Stimulated activated CD4-positive, alpha-beta T cell treated with anti-CD3 and anti-CD28 coated beads, TNF-alpha, amount 100 ng/mL, for 4 hours (primary cell): Measurements from ENCODE around the gene MIER2.

ENCODE experiments used
- DNase-seq, 3 experiments: peaks; one replicate each; pipeline ENCODE4 v3.0.0-alpha.2; 2020; ENCODE audit warnings: low read depth in 3 of 3

The MIER2 gene

GRCh38 chr19:378706-379105 is 34.1 kb upstream of the MIER2 start:
- DNase-seq, result no peak

GRCh38 chr19:377801-378581 is 33.4 kb upstream of the MIER2 start:
- DNase-seq, result no peak

GRCh38 chr19:376111-376470 is 31.5 kb upstream of the MIER2 start:
- DNase-seq, result no peak

- DNase-seq, result no peak
Observed at GRCh38 chr19:375395-376110, 31.0 kb upstream of the MIER2 start.

GRCh38 chr19:374886-375235 is 30.3 kb upstream of the MIER2 start:
- DNase-seq, result no peak

- DNase-seq, result no peak
Observed at GRCh38 chr19:374183-374885, 29.7 kb upstream of the MIER2 start.

- no peak for DNase-seq
Observed at GRCh38 chr19:373391-374182, 29.0 kb upstream of the MIER2 start.

- DNase-seq, result no peak
Observed at GRCh38 chr19:372306-372890, 27.8 kb upstream of the MIER2 start.

- no peak for DNase-seq
Observed at GRCh38 chr19:371501-372168, 27.0 kb upstream of the MIER2 start.

GRCh38 chr19:370641-371330 is 26.2 kb upstream of the MIER2 start:
- DNase-seq, result no peak

- DNase-seq, result no peak
Observed at GRCh38 chr19:369876-370275, 25.3 kb upstream of the MIER2 start.

GRCh38 chr19:369256-369655 is 24.7 kb upstream of the MIER2 start:
- no peak for DNase-seq

- DNase-seq, result no peak
Observed at GRCh38 chr19:368630-369024, 24.0 kb upstream of the MIER2 start.

- DNase-seq, result no peak
Observed at GRCh38 chr19:367963-368629, 23.5 kb upstream of the MIER2 start.

GRCh38 chr19:367561-367960 is 23.0 kb upstream of the MIER2 start:
- no peak for DNase-seq

- DNase-seq, result no peak
Observed at GRCh38 chr19:366951-367350, 22.4 kb upstream of the MIER2 start.

GRCh38 chr19:366205-366783 is 21.7 kb upstream of the MIER2 start:
- DNase-seq, result no peak

- DNase-seq, result no peak
Observed at GRCh38 chr19:364496-365287, 20.1 kb upstream of the MIER2 start.

GRCh38 chr19:362683-363082 is 18.1 kb upstream of the MIER2 start:
- DNase-seq, result no peak
